CD4-positive, alpha-beta memory T cell (primary cell): Measurements from ENCODE around the gene SLC8B1. TPM values are rescaled to one million over a fixed set of nuclear protein-coding genes. Genes with fewer than 3 reads are reported as not detected.

Experiments
- CTCF ChIA-PET: fragments of 350-600 bp; sonication (Branson Sonifier 250); formaldehyde crosslinking; loops from one replicate; lab custom pipeline; 2021; ENCODE audit warnings: inconsistent platforms; ENCODE audit not compliant: partially characterized antibody; lab: Charles Lee
- POLR2A ChIA-PET: fragments of 350-600 bp; sonication (Branson Sonifier 250); formaldehyde crosslinking; loops from one replicate; lab custom pipeline; 2021; ENCODE audit not compliant: partially characterized antibody; lab: Charles Lee
- DNase-seq, 5 donors: peaks; one replicate each; pipeline versions ENCODE4 v3.0.0 to v3.0.0-alpha.2; 2020 to 2022; ENCODE audit warnings: mixed read lengths in 1 of 5
- H3K27ac ChIP-seq: one replicate; pipeline ENCODE4 v1.7.0; 2013; ENCODE audit warnings: low read depth, low read length
- H3K27me3 ChIP-seq: 2 replicates; pipeline ENCODE4 v1.7.0; 2013; ENCODE audit warnings: mild to moderate bottlenecking, low read length, moderate library complexity; ENCODE audit not compliant: insufficient read depth
- H3K36me3 ChIP-seq: 2 replicates; pipeline ENCODE4 v1.7.0; 2013; ENCODE audit warnings: mild to moderate bottlenecking, low read length, moderate library complexity; ENCODE audit not compliant: insufficient read depth
- H3K4me1 ChIP-seq: 2 replicates; pipeline ENCODE4 v1.7.0; 2013; ENCODE audit warnings: mild to moderate bottlenecking, low read length, moderate library complexity; ENCODE audit not compliant: insufficient read depth
- H3K4me3 ChIP-seq, 2 donors: one replicate each; pipeline ENCODE4 v1.7.0; 2013; ENCODE audit warnings: low read length in 2 of 2, mild to moderate bottlenecking in 1 of 2
- H3K9me3 ChIP-seq, 2 donors: one replicate each; pipeline ENCODE4 v1.7.0; 2013; ENCODE audit warnings: low read length in 2 of 2, control low read depth in 1 of 2; ENCODE audit not compliant: control insufficient read depth in 1 of 2
- H3K27ac Mint-ChIP-seq, 7 donors: one replicate each; pipeline ENCODE4 v1.8.0; 2020 to 2021; ENCODE audit warnings: mixed read lengths in 7 of 7, mild to moderate bottlenecking in 6 of 7, inconsistent platforms in 3 of 7, moderate library complexity in 3 of 7
- H3K27me3 Mint-ChIP-seq, 2 donors: one replicate each; pipeline ENCODE4 v1.8.0; 2020 to 2021; ENCODE audit warnings: mixed read lengths in 2 of 2
- H3K36me3 Mint-ChIP-seq, 2 donors: one replicate each; pipeline ENCODE4 v1.8.0; 2020 to 2021; ENCODE audit warnings: mixed read lengths in 2 of 2, inconsistent platforms in 1 of 2, mild to moderate bottlenecking in 1 of 2
- H3K4me1 Mint-ChIP-seq, 4 donors: one replicate each; pipeline ENCODE4 v1.8.0; 2020 to 2021; ENCODE audit warnings: mixed read lengths in 4 of 4, mild to moderate bottlenecking in 1 of 4
- H3K4me3 Mint-ChIP-seq, 8 donors: one replicate each; pipeline ENCODE4 v1.8.0; 2020 to 2021; ENCODE audit warnings: mixed read lengths in 8 of 8, mild to moderate bottlenecking in 7 of 8, moderate library complexity in 6 of 8, inconsistent platforms in 3 of 8
- H3K9me3 Mint-ChIP-seq, 8 donors: one replicate each; pipeline ENCODE4 v1.8.0; 2020 to 2021; ENCODE audit warnings: mixed read lengths in 8 of 8, mild to moderate bottlenecking in 5 of 8, inconsistent platforms in 3 of 8, moderate library complexity in 1 of 8
- intact Hi-C: fragments of 100-400 bp; cut with micrococcal nuclease; formaldehyde crosslinking; loops from one replicate; pipeline ENCODE4 v1.15.1; 2023
- polyA plus RNA-seq, 2 donors: library from polyadenylated mRNA; unstranded; fragments of 300-500 nt; fragmentation: Illumina TruSeq; gene quantifications; one replicate each; pipeline ENCODE4 v1.2.3, GENCODE V29; 2021
- total RNA-seq, 2 experiments: library from RNA; stranded (reverse); gene quantifications; one replicate each; pipeline ENCODE4 v1.2.3, GENCODE V29; 2021

The SLC8B1 gene
- total and polyA plus RNA-seq, 4 experiments from 2014 or later: 33.9 to 93.5 (median 71.5) TPM

DNA sequence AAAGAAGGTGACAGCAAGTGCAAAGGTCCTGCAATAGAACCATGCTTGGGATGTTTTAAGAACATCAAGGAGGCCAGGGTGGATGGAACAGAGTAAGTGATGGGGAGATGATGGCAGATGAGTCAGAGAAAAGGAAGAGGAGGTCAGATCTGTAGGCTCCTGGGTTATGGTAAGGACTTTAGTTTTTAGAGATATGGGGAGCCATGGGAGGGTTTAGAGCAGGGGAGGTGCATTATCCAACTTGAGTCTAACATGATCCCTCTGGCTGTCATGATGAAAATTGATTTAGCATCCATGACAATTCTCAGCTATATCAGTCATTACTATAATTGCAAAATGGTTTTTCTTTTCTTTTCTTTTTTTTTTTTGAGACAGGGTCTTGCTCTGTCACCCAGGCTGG, 16.2 kb upstream of the SLC8B1 start:
- ChIA-PET POLR2A (interaction anchor here (1.2 kb wide), 1 partner anchor 17 kb away, joined by 5 read pairs; the partner anchor contains the start of gene SLC8B1), CTCF (interaction anchor here (0.6 kb wide), 1 partner anchor 90 kb away, joined by 3 read pairs; no protein-coding TSS in a partner anchor)
- no peaks in the 10 kb centered on the region for H3K36me3 ChIP-seq
- no peak overlapping the region for H3K4me3 Mint-ChIP-seq
- H3K36me3 Mint-ChIP-seq: no peaks in the 10 kb centered on the region
- H3K4me3 ChIP-seq: no peak overlapping the region
- no peak for DNase-seq
- H3K27ac Mint-ChIP-seq: peak overlapping the region in 1 of 7 donors; percentile 85
- H3K9me3 Mint-ChIP-seq: no peaks in the 10 kb centered on the region
- H3K27me3 Mint-ChIP-seq: peaks cover 1 to 9% of the 10 kb centered on the region in 2 donors
- intact Hi-C loops: no loop called here
- H3K27ac ChIP-seq: no peak overlapping the region
- H3K9me3 ChIP-seq: no peaks in the 10 kb centered on the region
- no peaks in the 10 kb centered on the region for H3K4me1 ChIP-seq
- H3K27me3 ChIP-seq: no peaks in the 10 kb centered on the region
- no peaks in the 10 kb centered on the region for H3K4me1 Mint-ChIP-seq

DNA sequence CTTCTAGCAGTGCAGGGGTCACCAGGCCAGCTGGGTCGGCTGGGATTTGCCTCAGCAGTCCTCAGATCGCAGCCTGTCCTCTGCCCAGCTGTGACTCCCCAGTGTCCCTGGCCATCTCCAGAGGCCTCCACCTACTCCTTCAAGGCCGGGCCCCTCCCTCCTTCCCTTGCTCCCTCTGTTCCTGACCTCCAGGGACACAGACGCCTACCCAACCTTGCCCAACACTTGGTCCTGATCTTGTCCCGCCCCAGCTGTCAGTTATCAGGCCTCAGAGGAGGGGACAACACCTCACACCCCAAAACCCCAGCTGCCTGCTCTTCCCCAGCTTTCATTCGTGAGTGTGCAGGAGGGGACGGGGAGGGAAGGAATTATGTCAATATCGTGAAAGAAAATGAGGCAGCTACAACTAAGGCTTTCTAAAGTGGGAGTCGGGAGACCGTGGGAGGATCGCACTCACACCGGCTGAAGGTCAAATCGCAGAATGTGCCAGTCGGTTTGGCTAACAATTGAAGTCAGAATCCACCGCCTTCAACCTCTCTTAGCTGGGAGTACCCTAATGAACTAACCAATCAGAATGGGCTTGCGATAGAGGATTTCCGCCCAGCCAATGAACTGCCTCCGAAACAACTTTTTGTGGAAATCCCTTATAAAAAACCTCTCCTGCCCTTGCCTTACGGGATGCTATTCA, 14.1 kb upstream of the SLC8B1 start:
- peaks cover 1 to 9% of the 10 kb centered on the region in 2 donors for H3K27me3 Mint-ChIP-seq
- Histone ChIP-seq H3K4me1 (no peaks in the 10 kb centered on the region), H3K4me3 (no peak overlapping the region), H3K36me3 (no peaks in the 10 kb centered on the region), H3K9me3 (no peaks in the 10 kb centered on the region), H3K27me3 (no peaks in the 10 kb centered on the region), H3K27ac (no peak overlapping the region)
- POLR2A ChIA-PET: no interaction called here
- H3K36me3 Mint-ChIP-seq: no peaks in the 10 kb centered on the region
- H3K4me3 Mint-ChIP-seq: no peak overlapping the region
- intact Hi-C loops: no loop called here
- no peaks in the 10 kb centered on the region for H3K4me1 Mint-ChIP-seq
- CTCF ChIA-PET: interaction anchor here (0.7 kb wide), 1 partner anchor 132 kb away, joined by 3 read pairs; no protein-coding TSS in a partner anchor
- H3K9me3 Mint-ChIP-seq: no peaks in the 10 kb centered on the region
- no peak for DNase-seq
- no peak overlapping the region for H3K27ac Mint-ChIP-seq

DNA sequence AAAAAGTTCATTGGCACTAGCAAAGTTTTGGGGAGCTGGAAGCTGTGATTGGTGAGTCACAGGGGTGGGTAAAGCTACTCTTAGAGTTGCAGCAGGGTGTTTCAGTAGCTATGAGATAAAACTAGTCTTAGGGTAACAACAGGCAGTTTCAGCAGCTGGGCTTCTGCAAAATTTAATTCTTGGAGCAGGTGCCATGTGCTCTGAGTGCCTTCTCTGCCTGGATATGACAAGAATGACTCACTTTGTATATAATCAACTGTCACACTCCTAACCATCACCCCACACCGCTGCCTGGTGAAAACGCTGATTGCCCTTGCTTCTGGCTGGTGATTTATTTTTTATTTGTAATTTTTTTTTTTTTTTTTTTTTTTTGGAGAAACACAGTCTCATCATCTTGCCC, 13.0 kb upstream of the SLC8B1 start:
- intact Hi-C loops: no loop called here
- Mint-ChIP-seq H3K4me3 (no peak overlapping the region), H3K9me3 (no peaks in the 10 kb centered on the region), H3K36me3 (no peaks in the 10 kb centered on the region), H3K27me3 (peaks cover 1 to 9% of the 10 kb centered on the region in 2 donors), H3K4me1 (no peaks in the 10 kb centered on the region), H3K27ac (no peak overlapping the region)
- H3K9me3 ChIP-seq: no peaks in the 10 kb centered on the region
- no peak for DNase-seq
- H3K4me1 ChIP-seq: no peaks in the 10 kb centered on the region
- H3K27ac ChIP-seq: no peak overlapping the region
- POLR2A ChIA-PET: no interaction called here
- no peaks in the 10 kb centered on the region for H3K36me3 ChIP-seq
- H3K4me3 ChIP-seq: no peak overlapping the region
- CTCF ChIA-PET: interaction anchor here (0.7 kb wide), 1 partner anchor 131 kb away, joined by 3 read pairs; no protein-coding TSS in a partner anchor
- H3K27me3 ChIP-seq: no peaks in the 10 kb centered on the region

DNA sequence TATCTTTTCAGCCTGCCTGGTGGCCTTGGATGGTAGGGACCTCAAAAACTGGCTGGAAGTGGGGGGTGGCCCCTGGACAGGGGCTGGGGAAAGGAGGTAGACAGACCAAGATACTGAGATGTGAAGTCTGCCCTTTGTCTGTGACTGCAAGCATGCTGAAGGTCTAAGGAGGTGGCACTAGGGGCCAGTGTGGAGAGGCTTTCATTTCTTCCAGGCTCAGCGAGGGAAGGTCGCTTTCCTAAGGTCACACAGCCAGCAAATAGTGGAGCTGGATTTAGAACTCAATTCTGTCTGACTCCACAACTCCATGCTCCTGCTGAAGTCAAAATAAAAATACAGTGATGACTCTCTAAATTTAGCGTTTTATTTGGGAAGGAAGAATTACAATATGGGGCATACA, 12.2 kb upstream of the SLC8B1 start:
- no peaks in the 10 kb centered on the region for H3K36me3 ChIP-seq
- no peak overlapping the region for H3K27ac Mint-ChIP-seq
- no peaks in the 10 kb centered on the region for H3K4me1 ChIP-seq
- no peaks in the 10 kb centered on the region for H3K27me3 ChIP-seq
- H3K27me3 Mint-ChIP-seq: peaks cover 0 to 6% of the 10 kb centered on the region in 2 donors
- H3K4me3 Mint-ChIP-seq: no peak overlapping the region
- intact Hi-C loops: no loop called here
- H3K4me1 Mint-ChIP-seq: no peaks in the 10 kb centered on the region
- H3K36me3 Mint-ChIP-seq: no peaks in the 10 kb centered on the region
- H3K27ac ChIP-seq: no peak overlapping the region
- CTCF ChIA-PET: no interaction called here
- POLR2A ChIA-PET: no interaction called here
- no peak overlapping the region for H3K4me3 ChIP-seq
- DNase-seq: no peak
- no peaks in the 10 kb centered on the region for H3K9me3 ChIP-seq
- H3K9me3 Mint-ChIP-seq: no peaks in the 10 kb centered on the region

DNA sequence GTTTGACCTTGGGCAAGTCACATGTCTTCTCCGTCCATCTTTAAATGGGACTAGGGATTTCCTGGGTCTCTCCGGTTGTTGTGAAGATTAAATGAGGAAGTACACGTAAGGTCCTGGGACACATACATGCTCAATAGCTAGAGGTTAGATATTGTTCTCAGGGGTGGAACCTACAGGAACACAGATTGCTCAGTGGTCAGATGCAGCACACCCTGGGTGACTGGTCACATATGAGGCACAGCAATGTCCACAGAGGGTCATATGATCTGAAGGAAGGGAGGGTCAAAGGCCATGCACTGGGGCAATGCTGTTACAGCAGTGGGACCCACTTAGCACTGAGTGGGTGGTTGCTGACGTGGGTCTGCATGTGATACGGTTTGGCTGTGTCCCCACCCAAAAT, 11.4 kb upstream of the SLC8B1 start:
- Mint-ChIP-seq H3K4me1 (no peaks in the 10 kb centered on the region), H3K27me3 (peaks cover 0 to 6% of the 10 kb centered on the region in 2 donors)
- no peak overlapping the region for H3K27ac ChIP-seq

DNA sequence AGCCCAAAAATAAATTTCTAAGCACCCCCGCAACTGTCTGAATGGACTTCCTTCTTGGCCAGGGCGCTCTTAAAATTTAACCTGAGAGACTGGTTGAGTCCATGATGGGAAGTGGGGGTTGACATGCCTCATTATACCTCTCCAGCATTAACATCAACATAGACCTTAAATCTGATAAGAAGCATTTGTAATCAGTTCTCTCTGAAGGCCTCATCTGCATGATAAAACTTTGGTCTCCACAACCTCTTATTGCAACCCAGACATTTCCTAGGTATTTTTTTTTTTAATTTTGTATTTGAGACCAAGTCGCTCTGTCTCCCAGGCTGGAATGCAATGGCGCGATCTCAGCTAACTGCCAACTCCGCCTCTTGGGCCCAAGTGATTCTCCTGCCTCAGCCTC, 10.4 kb upstream of the SLC8B1 start:
- CTCF ChIA-PET: no interaction called here
- Mint-ChIP-seq H3K4me1 (no peaks in the 10 kb centered on the region), H3K4me3 (no peak overlapping the region), H3K27ac (no peak overlapping the region), H3K9me3 (no peaks in the 10 kb centered on the region), H3K27me3 (peaks cover 0 to 3% of the 10 kb centered on the region in 2 donors), H3K36me3 (no peaks in the 10 kb centered on the region)
- no peaks in the 10 kb centered on the region for H3K27me3 ChIP-seq
- H3K27ac ChIP-seq: no peak overlapping the region
- H3K9me3 ChIP-seq: no peaks in the 10 kb centered on the region
- H3K36me3 ChIP-seq: no peaks in the 10 kb centered on the region
- no peak for DNase-seq
- POLR2A ChIA-PET: no interaction called here
- intact Hi-C loops: no loop called here
- no peak overlapping the region for H3K4me3 ChIP-seq
- H3K4me1 ChIP-seq: no peaks in the 10 kb centered on the region

More for the DNA sequence above, 11.4 kb upstream of the SLC8B1 start:
- Histone ChIP-seq H3K9me3 (no peaks in the 10 kb centered on the region), H3K27me3 (no peaks in the 10 kb centered on the region), H3K4me1 (no peaks in the 10 kb centered on the region), H3K36me3 (no peaks in the 10 kb centered on the region), H3K4me3 (no peak overlapping the region)
- Mint-ChIP-seq H3K4me3 (no peak overlapping the region), H3K9me3 (no peaks in the 10 kb centered on the region), H3K27ac (no peak overlapping the region), H3K36me3 (no peaks in the 10 kb centered on the region)
- POLR2A ChIA-PET: no interaction called here
- CTCF ChIA-PET: no interaction called here
- intact Hi-C loops: no loop called here
- DNase-seq: no peak

DNA sequence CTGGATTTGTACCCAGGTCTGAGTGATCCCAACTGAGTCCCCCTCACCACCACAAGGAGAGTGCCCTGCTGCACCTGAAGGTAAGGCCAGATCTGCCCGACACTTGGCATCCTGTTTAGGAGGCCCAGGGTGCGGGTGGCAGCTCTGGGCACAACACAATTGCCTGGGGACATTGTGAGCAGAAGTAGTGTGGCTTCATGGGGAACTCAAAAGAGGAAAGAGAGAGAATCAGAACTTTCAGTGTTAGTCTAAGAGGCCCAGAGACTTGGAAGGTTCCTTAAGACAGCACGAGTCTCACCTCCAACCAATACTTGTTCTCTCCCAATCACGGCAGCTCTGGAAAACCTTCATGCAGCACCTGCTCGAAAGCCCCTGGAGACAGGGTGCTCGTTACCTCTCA, 6.6 kb upstream of the SLC8B1 start:
- H3K27ac Mint-ChIP-seq: peak overlapping the region in 1 of 7 donors; percentile 29
- Histone ChIP-seq H3K27ac (no peak overlapping the region), H3K4me3 (no peak overlapping the region), H3K9me3 (no peaks in the 10 kb centered on the region), H3K36me3 (no peaks in the 10 kb centered on the region), H3K4me1 (no peaks in the 10 kb centered on the region), H3K27me3 (no peaks in the 10 kb centered on the region)
- ChIA-PET CTCF (interaction anchor here (1.1 kb wide), 1 partner anchor 13 kb away, joined by 3 read pairs; no protein-coding TSS in a partner anchor), POLR2A (no interaction called here)
- H3K36me3 Mint-ChIP-seq: no peaks in the 10 kb centered on the region
- intact Hi-C loops: no loop called here
- H3K9me3 Mint-ChIP-seq: no peaks in the 10 kb centered on the region
- peaks cover 0 to 8% (median 2%) of the 10 kb centered on the region in 4 donors for H3K4me1 Mint-ChIP-seq
- H3K4me3 Mint-ChIP-seq: no peak overlapping the region
- H3K27me3 Mint-ChIP-seq: no peaks in the 10 kb centered on the region
- no peak for DNase-seq
